Upper lobe of left lung (tissue), 6 donors: ENCODE data around the gene KIF21A. TPM values are rescaled to one million over a fixed set of nuclear protein-coding genes. Genes with fewer than 3 reads are reported as not detected.

Experiments used
- ATAC-seq, 2 donors: fragments of 200-7000 bp; cut with Tn5 transposase; one replicate each; pipeline ENCODE4 v1.9.1; 2022; ENCODE audit warnings: mild to moderate bottlenecking in 2 of 2, moderate library complexity in 2 of 2; ENCODE audit not compliant: low FRiP score in 2 of 2
- DNase-seq, 2 donors: peaks; one replicate each; pipeline ENCODE4 v3.0.0-alpha.2; 2019 to 2020
- H3K27ac ChIP-seq, 4 donors: fragments of 200-600 bp; sonication (generic); one replicate each; pipeline ENCODE4 v1.5.1; 2016 to 2019
- H3K27me3 ChIP-seq, 4 donors: fragments of 200-600 bp; sonication (generic); one replicate each; pipeline ENCODE4 v1.5.1; 2017 to 2019
- H3K36me3 ChIP-seq, 4 donors: fragments of 200-600 bp; sonication (generic); one replicate each; pipeline ENCODE4 v1.5.1; 2016 to 2019
- H3K4me1 ChIP-seq, 4 donors: fragments of 200-600 bp; sonication (generic); one replicate each; pipeline ENCODE4 v1.5.1; 2018 to 2019
- H3K4me3 ChIP-seq, 4 donors: fragments of 200-600 bp; sonication (generic); one replicate each; pipeline ENCODE4 v1.5.1; 2017 to 2019; ENCODE audit warnings: mild to moderate bottlenecking in 2 of 4, moderate library complexity in 1 of 4
- H3K9me3 ChIP-seq, 4 donors: fragments of 200-600 bp; sonication (generic); one replicate each; pipeline ENCODE4 v1.5.1; 2018 to 2019
- EP300 ChIP-seq, 4 donors: sonication (generic); formaldehyde crosslinking; IDR thresholded peaks; one replicate each; pipeline ENCODE4 v1.5.1; 2017; ENCODE audit warnings: antibody characterized with exemption in 4 of 4, control low read depth in 2 of 4
- POLR2A ChIP-seq, 4 donors: fragments of 450-650 bp; IDR thresholded peaks; one replicate each; pipeline ENCODE4 v1.5.1; 2016 to 2017; ENCODE audit warnings: antibody characterized with exemption in 4 of 4, mild to moderate bottlenecking in 2 of 4
- POLR2AphosphoS5 ChIP-seq, 2 donors: sonication (generic); formaldehyde crosslinking; IDR thresholded peaks; one replicate each; pipeline ENCODE4 v1.5.1; 2017; ENCODE audit warnings: antibody characterized with exemption in 2 of 2
- WGBS, 2 donors: methylation state at CpG; one replicate each; pipeline ENCODE4 v1.1.5; 2017 to 2018; 5-methylcytosine and 5-hydroxymethylcytosine counted together
- total RNA-seq, 6 donors: library from RNA; depleted of rRNA in 4 of 6; stranded (reverse); fragments of >200 nt in 4 of 6; gene quantifications; one replicate each; pipeline versions ENCODE4 v1.1.0 to v1.2.1, GENCODE V29; 2016 to 2021
- TF ChIP-seq, protein P1 (sequence below), 6 experiments: fragments of 450-650 bp in 4 of 6; fragments of 200-600 bp in 2 of 6; sonication (generic) in 2 of 6; IDR thresholded peaks; one replicate each; pipeline ENCODE4 v1.5.1; 2016 to 2019; ENCODE audit warnings: antibody characterized with exemption in 6 of 6
- donor health status: DM: no; HTN: no; CAD: no; lungs with moderate emphysema.
- donor health status: DM: no; HTN: yes; CAD: no; lungs with severe emphysema.

Gene KIF21A
- total RNA-seq, 6 donors from 2014 or later, result 6.6 to 89.3 (median 18.3) TPM

DNA sequence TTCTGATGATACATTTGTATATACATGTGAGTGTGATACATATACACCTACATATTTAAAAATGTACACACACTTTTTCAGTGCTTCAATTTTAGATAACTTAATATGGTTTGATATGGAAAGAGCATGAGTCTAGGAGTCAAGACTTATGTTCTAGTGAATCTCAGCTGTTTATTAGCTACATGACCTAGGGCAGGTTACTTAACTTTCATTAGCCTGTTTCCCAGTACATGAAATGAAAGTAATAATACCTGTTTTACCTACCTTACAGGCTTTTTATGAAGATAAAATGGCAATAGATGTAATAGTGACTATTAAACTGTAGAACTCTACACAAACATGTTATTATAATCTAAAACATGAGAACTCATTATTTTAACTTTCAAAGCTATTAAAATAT, 39.5 kb downstream of the KIF21A start:
- no peaks in the 10 kb centered on the region for H3K36me3 ChIP-seq
- H3K27me3 ChIP-seq, result no peaks in the 10 kb centered on the region
- no peak for TF ChIP-seq POLR2AphosphoS5 (IDR thresholded peaks at IDR 0.05)
- TF ChIP-seq, protein P1, sequence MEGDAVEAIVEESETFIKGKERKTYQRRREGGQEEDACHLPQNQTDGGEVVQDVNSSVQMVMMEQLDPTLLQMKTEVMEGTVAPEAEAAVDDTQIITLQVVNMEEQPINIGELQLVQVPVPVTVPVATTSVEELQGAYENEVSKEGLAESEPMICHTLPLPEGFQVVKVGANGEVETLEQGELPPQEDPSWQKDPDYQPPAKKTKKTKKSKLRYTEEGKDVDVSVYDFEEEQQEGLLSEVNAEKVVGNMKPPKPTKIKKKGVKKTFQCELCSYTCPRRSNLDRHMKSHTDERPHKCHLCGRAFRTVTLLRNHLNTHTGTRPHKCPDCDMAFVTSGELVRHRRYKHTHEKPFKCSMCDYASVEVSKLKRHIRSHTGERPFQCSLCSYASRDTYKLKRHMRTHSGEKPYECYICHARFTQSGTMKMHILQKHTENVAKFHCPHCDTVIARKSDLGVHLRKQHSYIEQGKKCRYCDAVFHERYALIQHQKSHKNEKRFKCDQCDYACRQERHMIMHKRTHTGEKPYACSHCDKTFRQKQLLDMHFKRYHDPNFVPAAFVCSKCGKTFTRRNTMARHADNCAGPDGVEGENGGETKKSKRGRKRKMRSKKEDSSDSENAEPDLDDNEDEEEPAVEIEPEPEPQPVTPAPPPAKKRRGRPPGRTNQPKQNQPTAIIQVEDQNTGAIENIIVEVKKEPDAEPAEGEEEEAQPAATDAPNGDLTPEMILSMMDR (IDR thresholded peaks at IDR 0.05), result no peak
- no peak for TF ChIP-seq EP300 (IDR thresholded peaks at IDR 0.05)
- no peak for TF ChIP-seq POLR2A (IDR thresholded peaks at IDR 0.05)
- DNase-seq, result no peak
- ATAC-seq, result no peak
- no peaks in the 10 kb centered on the region for H3K9me3 ChIP-seq
- no peak overlapping the region for H3K27ac ChIP-seq
- H3K4me1 ChIP-seq, result no peaks in the 10 kb centered on the region
- no peak overlapping the region for H3K4me3 ChIP-seq

DNA sequence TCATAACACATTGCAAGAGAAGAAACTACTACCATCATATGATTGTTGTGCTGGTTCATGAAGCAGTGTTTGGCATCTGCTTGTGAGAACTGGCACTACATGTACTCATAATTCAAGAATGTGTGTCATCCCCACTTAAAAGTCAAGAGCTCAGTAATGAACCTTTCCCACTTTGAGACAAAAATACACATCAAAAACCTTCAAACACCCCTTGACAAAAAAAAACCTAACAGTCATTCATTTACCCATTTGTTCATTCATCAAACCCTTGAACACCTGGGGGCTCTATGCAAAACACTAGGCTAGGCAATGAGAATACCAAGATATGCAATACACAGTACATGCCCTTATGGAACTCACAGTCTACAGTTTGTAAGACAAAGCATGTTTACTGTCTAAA, 40.0 kb downstream of the KIF21A start:
- ATAC-seq, result no peak
- H3K4me1 ChIP-seq, result no peaks in the 10 kb centered on the region
- no peak overlapping the region for H3K27ac ChIP-seq
- H3K4me3 ChIP-seq, result no peak overlapping the region
- no peaks in the 10 kb centered on the region for H3K9me3 ChIP-seq
- TF ChIP-seq POLR2A (IDR thresholded peaks at IDR 0.05), result no peak
- no peaks in the 10 kb centered on the region for H3K36me3 ChIP-seq
- DNase-seq, result no peak
- no peaks in the 10 kb centered on the region for H3K27me3 ChIP-seq

DNA sequence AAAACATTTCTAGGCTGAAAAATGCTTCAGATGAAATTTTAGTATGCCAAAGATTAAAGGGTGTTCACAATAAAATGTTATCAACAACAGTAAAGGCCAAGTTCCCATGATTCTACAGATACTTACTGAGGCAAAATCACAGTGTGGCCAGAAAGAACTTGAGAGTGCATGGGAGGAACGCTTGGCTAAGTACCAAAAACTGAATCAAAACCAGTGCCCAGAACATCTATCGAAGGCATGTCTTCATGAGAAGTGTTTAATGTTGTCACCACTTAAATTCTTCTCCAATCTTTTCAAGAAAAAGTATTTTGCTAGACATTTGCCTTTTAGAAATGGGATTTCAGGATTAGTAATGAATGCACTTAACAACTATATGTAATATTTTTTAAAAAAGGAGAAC, 41.5 kb downstream of the KIF21A start:
- Histone ChIP-seq H3K36me3 (no peaks in the 10 kb centered on the region), H3K4me1 (no peaks in the 10 kb centered on the region), H3K27ac (no peak overlapping the region), H3K27me3 (no peaks in the 10 kb centered on the region), H3K4me3 (no peak overlapping the region), H3K9me3 (no peaks in the 10 kb centered on the region)
- TF ChIP-seq, protein P1 (IDR thresholded peaks at IDR 0.05), result no peak
- TF ChIP-seq POLR2A (IDR thresholded peaks at IDR 0.05), result no peak
- TF ChIP-seq POLR2AphosphoS5 (IDR thresholded peaks at IDR 0.05), result no peak
- no peak for TF ChIP-seq EP300 (IDR thresholded peaks at IDR 0.05)
- ATAC-seq (no peak), DNase-seq (no peak)
- WGBS, 2 donors, result 60 to 63% methylated on average over 2 of the region's 2 CpGs

DNA sequence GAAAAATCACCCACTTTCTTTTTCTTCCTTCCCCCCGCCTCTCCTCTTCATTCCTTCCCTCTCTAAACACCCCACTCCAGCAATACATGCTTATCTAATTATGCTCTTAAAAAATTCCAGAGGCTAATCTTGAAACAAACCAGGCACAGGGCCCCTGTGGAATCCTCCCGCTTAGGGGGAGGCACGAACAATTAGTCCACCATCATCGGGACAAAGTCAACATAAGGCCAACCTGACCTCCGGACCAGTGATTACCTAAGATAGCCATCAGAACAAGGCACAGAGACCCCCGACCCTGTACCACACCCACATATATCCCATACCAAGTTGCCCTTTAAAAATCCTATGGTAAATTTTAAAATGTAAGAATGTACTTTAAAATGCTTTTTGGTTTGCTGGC, 47.1 kb downstream of the KIF21A start:
- Histone ChIP-seq H3K27me3 (no peaks in the 10 kb centered on the region), H3K4me3 (no peak overlapping the region), H3K36me3 (no peaks in the 10 kb centered on the region), H3K9me3 (no peaks in the 10 kb centered on the region), H3K27ac (no peak overlapping the region), H3K4me1 (no peaks in the 10 kb centered on the region)
- ATAC-seq (no peak), DNase-seq (no peak)
- TF ChIP-seq EP300 (IDR thresholded peaks at IDR 0.05) (no peak), POLR2AphosphoS5 (IDR thresholded peaks at IDR 0.05) (no peak), POLR2A (IDR thresholded peaks at IDR 0.05) (no peak)
- TF ChIP-seq, protein P1 (IDR thresholded peaks at IDR 0.05), result no peak
- 62 to 79% methylated on average over 6 of the region's 6 CpGs for WGBS, 2 donors

DNA sequence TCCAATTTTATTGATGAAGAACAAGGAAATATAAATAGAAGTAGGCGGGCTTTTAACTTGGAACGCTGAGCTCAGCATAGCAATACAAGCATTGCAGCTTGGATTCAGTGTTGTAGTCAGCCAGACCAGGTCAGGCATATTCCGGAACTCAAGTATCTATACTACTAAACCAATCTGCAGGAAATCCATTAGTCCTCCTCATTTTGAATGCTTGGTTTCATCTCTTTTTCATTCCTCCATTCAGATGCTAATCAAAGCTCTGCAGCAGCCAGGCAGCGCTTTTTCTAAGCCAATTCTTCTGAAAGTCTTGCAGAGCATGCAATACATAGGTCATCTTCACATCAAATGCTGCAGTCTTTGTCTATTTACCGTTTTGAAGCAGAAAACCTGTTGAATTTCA, 49.0 kb downstream of the KIF21A start:
- TF ChIP-seq, protein P1 (IDR thresholded peaks at IDR 0.05), result no peak
- no peak for TF ChIP-seq EP300 (IDR thresholded peaks at IDR 0.05)
- TF ChIP-seq POLR2A (IDR thresholded peaks at IDR 0.05), result no peak
- TF ChIP-seq POLR2AphosphoS5 (IDR thresholded peaks at IDR 0.05), result no peak
- ATAC-seq, result no peak

More for the DNA sequence above, 49.0 kb downstream of the KIF21A start:
- no peaks in the 10 kb centered on the region for H3K4me1 ChIP-seq
- no peaks in the 10 kb centered on the region for H3K27me3 ChIP-seq
- H3K27ac ChIP-seq, result no peak overlapping the region
- H3K36me3 ChIP-seq, result no peaks in the 10 kb centered on the region
- H3K9me3 ChIP-seq, result no peaks in the 10 kb centered on the region
- no peak for DNase-seq
- WGBS, 2 donors, result 67 to 71% methylated on average over 5 of the region's 5 CpGs
- H3K4me3 ChIP-seq, result no peak overlapping the region
